Fibroblast of the aortic adventitia (primary cell): Measurements from ENCODE around the gene CAMSAP1. TPM values are rescaled to one million over a fixed set of nuclear protein-coding genes. Genes with fewer than 3 reads are reported as not detected.

Experiments used
- DNase-seq: peaks from one replicate; pipeline ENCODE4 v3.0.0-alpha.2; 2010; ENCODE audit warnings: low read depth
- H3K4me3 ChIP-seq: 2 replicates; pipeline ENCODE4 v1.5.1; 2011; ENCODE audit warnings: low read depth, mild to moderate bottlenecking, control low read depth, low read length, moderate library complexity
- CTCF ChIP-seq: IDR thresholded peaks from 2 replicates; pipeline ENCODE4 v1.5.1; 2011; ENCODE audit warnings: mild to moderate bottlenecking, low read length, control low read depth, inconsistent platforms; ENCODE audit not compliant: insufficient read depth
- total RNA-seq: library from RNA; depleted of rRNA; stranded (reverse); fragments of >200 nt; gene quantifications from 2 replicates; pipeline ENCODE4 v1.2.3, GENCODE V29; 2012; ENCODE audit warnings: low replicate concordance

Gene CAMSAP1
- total RNA-seq, 1 donor = 15.7 TPM

GRCh38 chr9:135869909-135870308, 37.4 kb downstream of the CAMSAP1 start:
- H3K4me3 ChIP-seq = no peak overlapping the region
- TF ChIP-seq CTCF = no peak
- DNase-seq = no peak

GRCh38 chr9:135865531-135865930, 41.8 kb downstream of the CAMSAP1 start:
- TF ChIP-seq CTCF = no peak
- H3K4me3 ChIP-seq = no peak overlapping the region
- no peak for DNase-seq

GRCh38 chr9:135864447-135865049, 42.8 kb downstream of the CAMSAP1 start:
- DNase-seq = peak; percentile 62
- peak; percentile 95 for TF ChIP-seq CTCF
- H3K4me3 ChIP-seq = no peak overlapping the region

- H3K4me3 ChIP-seq = no peak overlapping the region
- no peak for DNase-seq
- no peak for TF ChIP-seq CTCF
Measured at GRCh38 chr9:135862809-135863208, 44.5 kb downstream of the CAMSAP1 start.

- H3K4me3 ChIP-seq = no peak overlapping the region
- TF ChIP-seq CTCF = no peak
- DNase-seq = peak; percentile 39
Measured at GRCh38 chr9:135858491-135859185, 48.7 kb downstream of the CAMSAP1 start.

GRCh38 chr9:135857843-135858242, 49.5 kb downstream of the CAMSAP1 start:
- no peak for TF ChIP-seq CTCF
- no peak for DNase-seq

More at GRCh38 chr9:135857843-135858242, 49.5 kb downstream of the CAMSAP1 start:
- H3K4me3 ChIP-seq = no peak overlapping the region
